Measurements from ENCODE around the gene FXYD1.

Gene FXYD1

DNA sequence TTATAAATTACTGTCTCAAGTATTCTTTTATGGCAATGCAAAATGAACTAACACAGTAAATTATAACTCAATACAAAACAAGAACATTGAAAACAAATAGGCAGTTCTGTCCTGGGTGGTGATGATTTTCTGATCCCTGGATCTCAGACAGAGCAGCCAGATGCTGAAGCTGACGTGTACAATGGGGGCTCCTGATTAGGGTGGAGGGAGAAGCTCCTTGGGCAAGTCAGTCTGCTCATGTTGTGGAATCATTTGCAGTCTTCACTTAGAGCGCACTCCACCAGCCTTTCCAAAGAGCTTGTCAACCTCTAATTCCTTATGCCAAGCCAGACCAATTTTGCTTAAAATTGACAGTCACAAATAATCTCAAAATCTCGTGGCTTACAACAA lies 37.6 kb downstream of the FXYD1 start:
- Histone ChIP-seq H3K9me3 (replicated peaks in 1 of 11) (peaks cover 0 to 23% (median 13%) of the 10 kb centered on the region in 11 experiments; a peak in 13 of 22 replicates), H3K27ac (no peak overlapping the region), H3K9ac (no peak overlapping the region), H3K36me3 (peaks cover 12 to 20% (median 18%) of the 10 kb centered on the region in 11 experiments), H4K20me1 (no peaks in the 10 kb centered on the region), H3K4me2 (peak overlapping the region in 2 of 11 experiments; percentile 20 to 55; a peak in 3 of 22 replicates), H3K27me3 (no peaks in the 10 kb centered on the region), H3K4me3 (no peak overlapping the region), H3K4me1 (peaks cover 0 to 13% (median 5%) of the 10 kb centered on the region in 10 experiments; a peak in 10 of 20 replicates)
- no peak for TF ChIP-seq Cebpa-rat (IDR thresholded peaks at IDR 0.05)

DNA sequence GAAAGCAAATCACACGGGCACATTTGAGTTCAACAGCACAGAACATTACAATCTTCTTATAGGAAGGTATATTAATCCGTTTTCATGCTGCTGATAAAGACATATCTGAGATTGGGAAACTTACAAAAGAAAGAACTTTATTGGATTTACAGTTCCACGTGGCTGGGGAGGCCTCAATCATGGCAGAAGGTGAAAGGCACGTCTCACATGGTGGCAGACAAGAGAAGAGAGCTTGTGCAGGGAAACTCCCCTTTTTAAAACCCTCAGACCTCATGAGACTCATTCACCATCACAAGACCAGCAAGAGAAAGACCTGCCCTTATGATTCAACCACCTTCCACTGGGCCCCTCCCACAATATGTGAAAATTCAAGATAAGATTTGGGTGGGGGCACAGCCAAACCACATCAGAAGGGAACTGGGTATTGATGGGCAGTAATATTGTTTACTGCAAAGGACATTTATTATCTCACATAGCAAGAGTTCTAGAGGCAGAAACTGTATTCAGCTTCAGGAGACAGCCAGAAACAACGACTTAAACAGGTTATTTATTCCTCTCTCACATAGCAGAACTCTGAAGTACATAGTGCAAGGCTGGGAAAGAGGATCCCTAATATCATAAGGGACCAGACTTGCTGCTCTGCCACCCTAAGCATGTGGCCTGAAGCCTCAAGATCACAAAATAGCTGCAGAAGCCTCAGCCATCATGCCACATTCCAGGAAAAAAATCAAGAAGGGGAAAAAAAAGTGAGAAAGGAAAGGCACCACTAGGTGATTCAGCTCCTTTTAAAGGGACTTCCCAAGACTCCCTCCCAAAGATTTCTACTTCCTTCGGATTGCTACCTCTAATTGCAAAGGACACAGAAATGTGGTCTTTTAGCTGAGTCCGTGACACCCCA lies 39.0 kb downstream of the FXYD1 start:
- H4K20me1 ChIP-seq, result no peaks in the 10 kb centered on the region
- peaks cover under 1 to 6% (median 5%) of the 10 kb centered on the region in 11 experiments; a peak in 18 of 22 replicates for H3K36me3 ChIP-seq
- H3K4me2 ChIP-seq, result no peak overlapping the region
- no peak for TF ChIP-seq Cebpa-rat (IDR thresholded peaks at IDR 0.05)
- H3K27ac ChIP-seq, result no peak overlapping the region
- H3K27me3 ChIP-seq, result no peaks in the 10 kb centered on the region
- H3K9ac ChIP-seq, result no peak overlapping the region
- H3K4me1 ChIP-seq, result peaks cover 0 to 8% (median 5%) of the 10 kb centered on the region in 10 experiments; a peak in 9 of 20 replicates
- peaks cover 0 to 17% (median 11%) of the 10 kb centered on the region in 11 experiments; a peak in 12 of 22 replicates for H3K9me3 ChIP-seq (replicated peaks in 1 of 11)
- H3K4me3 ChIP-seq, result no peak overlapping the region

GRCh38 chr19:35178701-35179100 lies 40.1 kb downstream of the FXYD1 start:
- no peak for TF ChIP-seq Cebpa-rat (IDR thresholded peaks at IDR 0.05)
- Histone ChIP-seq H3K27ac (no peak overlapping the region), H3K9ac (no peak overlapping the region), H4K20me1 (no peaks in the 10 kb centered on the region), H3K4me1 (peaks cover 0 to 8% (median 5%) of the 10 kb centered on the region in 10 experiments; a peak in 9 of 20 replicates), H3K9me3 (replicated peaks in 1 of 11) (peaks cover 0 to 21% (median 10%) of the 10 kb centered on the region in 11 experiments; a peak in 10 of 22 replicates), H3K4me2 (no peak overlapping the region), H3K4me3 (no peak overlapping the region), H3K36me3 (no peaks in the 10 kb centered on the region), H3K27me3 (no peaks in the 10 kb centered on the region)

DNA sequence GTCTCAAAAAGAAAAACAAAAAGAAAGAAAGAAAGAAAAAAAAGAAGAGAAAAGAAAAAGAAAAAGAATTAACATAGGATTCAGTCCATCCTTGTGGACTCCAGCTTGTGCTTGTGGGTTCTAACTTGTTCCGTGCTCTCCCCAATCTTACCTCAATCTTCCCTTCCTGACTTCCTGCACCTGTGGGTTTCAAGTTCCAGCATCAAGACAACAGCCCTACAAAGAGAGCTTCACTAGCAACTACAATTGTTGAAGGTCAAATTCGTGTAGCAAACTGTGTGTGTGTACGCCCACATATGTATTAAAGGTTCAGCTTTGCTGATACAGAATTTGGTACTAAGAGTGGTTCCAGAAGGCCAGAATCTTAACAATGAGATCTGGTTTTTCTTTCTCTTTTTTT lies 41.2 kb downstream of the FXYD1 start:
- no peaks in the 10 kb centered on the region for H3K27me3 ChIP-seq
- peaks cover 0 to 8% (median 5%) of the 10 kb centered on the region in 10 experiments; a peak in 9 of 20 replicates for H3K4me1 ChIP-seq
- H3K4me3 ChIP-seq, result no peak overlapping the region
- no peaks in the 10 kb centered on the region for H3K36me3 ChIP-seq
- no peak overlapping the region for H3K9ac ChIP-seq
- peak overlapping the region in 1 of 11 experiments; percentile 26; a peak in 1 of 22 replicates for H3K4me2 ChIP-seq
- no peak for TF ChIP-seq Cebpa-rat (IDR thresholded peaks at IDR 0.05)
- H3K9me3 ChIP-seq (replicated peaks in 1 of 11), result peaks cover 0 to 30% (median 12%) of the 10 kb centered on the region in 11 experiments; a peak in 14 of 22 replicates
- H3K27ac ChIP-seq, result no peak overlapping the region
- H4K20me1 ChIP-seq, result no peaks in the 10 kb centered on the region

GRCh38 chr19:35181387-35181786 lies 42.8 kb downstream of the FXYD1 start:
- no peak overlapping the region for H3K4me3 ChIP-seq
- H3K4me1 ChIP-seq, result peaks cover 0 to 5% (median 0%) of the 10 kb centered on the region in 10 experiments; a peak in 2 of 20 replicates
- H3K36me3 ChIP-seq, result no peaks in the 10 kb centered on the region
- H3K4me2 ChIP-seq, result no peak overlapping the region
- no peak for TF ChIP-seq Cebpa-rat (IDR thresholded peaks at IDR 0.05)
- no peak overlapping the region for H3K27ac ChIP-seq
- H3K27me3 ChIP-seq, result no peaks in the 10 kb centered on the region
- no peak overlapping the region for H3K9ac ChIP-seq
- peaks cover 0 to 30% (median 12%) of the 10 kb centered on the region in 11 experiments; a peak in 14 of 22 replicates for H3K9me3 ChIP-seq (replicated peaks in 1 of 11)
- H4K20me1 ChIP-seq, result no peaks in the 10 kb centered on the region

- Histone ChIP-seq H3K4me1 (peaks cover 0 to 5% (median 0%) of the 10 kb centered on the region in 10 experiments; a peak in 2 of 20 replicates), H3K27ac (no peak overlapping the region), H3K4me2 (no peak overlapping the region), H3K27me3 (no peaks in the 10 kb centered on the region), H3K9ac (no peak overlapping the region), H4K20me1 (no peaks in the 10 kb centered on the region), H3K4me3 (no peak overlapping the region), H3K9me3 (replicated peaks in 1 of 11) (peaks cover 0 to 21% (median 7%) of the 10 kb centered on the region in 11 experiments; a peak in 14 of 22 replicates), H3K36me3 (no peaks in the 10 kb centered on the region)
- no peak for TF ChIP-seq Cebpa-rat (IDR thresholded peaks at IDR 0.05)
These were observed 45.6 kb downstream of the FXYD1 start for GRCh38 chr19:35184267-35184666.

DNA sequence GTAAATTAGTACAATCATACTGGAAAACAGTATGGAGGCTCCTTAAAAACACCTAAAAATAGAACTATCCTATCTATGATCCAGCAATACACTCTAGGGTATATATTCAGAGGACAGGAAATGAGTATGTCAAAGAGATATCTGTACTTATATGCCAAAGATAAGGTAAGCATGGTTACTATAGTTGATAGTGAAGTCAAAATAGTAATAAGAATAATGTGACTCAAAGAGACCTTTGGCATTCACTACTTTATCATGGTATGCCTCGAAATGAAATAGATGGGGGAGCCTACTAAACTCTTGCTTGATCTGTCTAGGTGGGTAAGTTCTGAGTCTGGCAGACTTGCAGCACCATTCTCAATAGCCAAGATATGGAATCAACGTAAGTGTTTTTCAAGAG lies 46.3 kb downstream of the FXYD1 start:
- H3K9me3 ChIP-seq (replicated peaks in 1 of 11), result peaks cover 0 to 21% (median 7%) of the 10 kb centered on the region in 11 experiments; a peak in 14 of 22 replicates
- no peak overlapping the region for H3K27ac ChIP-seq
- peaks cover 0 to 1% (median 0%) of the 10 kb centered on the region in 10 experiments; a peak in 1 of 20 replicates for H3K4me1 ChIP-seq
- H3K27me3 ChIP-seq, result no peaks in the 10 kb centered on the region
- no peak overlapping the region for H3K4me3 ChIP-seq
- no peak overlapping the region for H3K9ac ChIP-seq
- H3K4me2 ChIP-seq, result no peak overlapping the region
- H3K36me3 ChIP-seq, result no peaks in the 10 kb centered on the region
- no peak for TF ChIP-seq Cebpa-rat (IDR thresholded peaks at IDR 0.05)
- H4K20me1 ChIP-seq, result no peaks in the 10 kb centered on the region

Measured in BLaER1 treated with 17β-estradiol and CSF1 and Interleukin-3, amounts not matched to agents 10 nM and 100 nM (cell line).